ENCODE results near the gene LRRC42. TPM values are rescaled to one million over a fixed set of nuclear protein-coding genes. Genes with fewer than 3 reads are reported as not detected.

LRRC42 gene, protein sequence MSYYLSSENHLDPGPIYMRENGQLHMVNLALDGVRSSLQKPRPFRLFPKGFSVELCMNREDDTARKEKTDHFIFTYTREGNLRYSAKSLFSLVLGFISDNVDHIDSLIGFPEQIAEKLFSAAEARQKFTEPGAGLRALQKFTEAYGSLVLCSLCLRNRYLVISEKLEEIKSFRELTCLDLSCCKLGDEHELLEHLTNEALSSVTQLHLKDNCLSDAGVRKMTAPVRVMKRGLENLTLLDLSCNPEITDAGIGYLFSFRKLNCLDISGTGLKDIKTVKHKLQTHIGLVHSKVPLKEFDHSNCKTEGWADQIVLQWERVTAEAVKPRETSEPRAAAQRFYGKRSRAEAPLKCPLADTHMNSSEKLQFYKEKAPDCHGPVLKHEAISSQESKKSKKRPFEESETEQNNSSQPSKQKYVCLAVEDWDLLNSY
- 10 to 100 TPM; 19.5 to 38.2 TPM for total RNA-seq
- polyA plus RNA-seq (ENCODE audit: insufficient read length in 2 of 2): 10 to 100 TPM; 26.6 to 26.9 TPM
- long read RNA-seq, donor 1, transcript LRRC42-203 (9 exons, 2,037 nt): major isoform, 5 of 25 reads
- long read RNA-seq, donor 1, transcript LRRC42-205 (3 exons, 611 nt): major isoform, 5 of 25 reads
- long read RNA-seq, donor 1, partial matches to known transcripts: 13 of 25 reads
- long read RNA-seq, donor 1, other reads (novel, unspliced or antisense): 0 of 25 reads
- long read RNA-seq, donor 2, transcript LRRC42-201 (8 exons, 1,727 nt): major isoform, 5 of 8 reads
- long read RNA-seq, donor 2, partial matches to known transcripts: 0 of 8 reads
- long read RNA-seq, donor 2, other reads (novel, unspliced or antisense): 0 of 8 reads
- long read RNA-seq, donor 3, partial matches to known transcripts: 0 of 7 reads
- long read RNA-seq, donor 3, other reads (novel, unspliced or antisense): 0 of 7 reads
- long read RNA-seq, donor 4, transcript LRRC42-203 (9 exons, 2,037 nt): minor isoform, 6 of 23 reads
- long read RNA-seq, donor 4, transcript LRRC42-201 (8 exons, 1,727 nt): major isoform, 8 of 23 reads
- long read RNA-seq, donor 4, partial matches to known transcripts: 5 of 23 reads
- long read RNA-seq, donor 4, other reads (novel, unspliced or antisense): 0 of 23 reads

DNA sequence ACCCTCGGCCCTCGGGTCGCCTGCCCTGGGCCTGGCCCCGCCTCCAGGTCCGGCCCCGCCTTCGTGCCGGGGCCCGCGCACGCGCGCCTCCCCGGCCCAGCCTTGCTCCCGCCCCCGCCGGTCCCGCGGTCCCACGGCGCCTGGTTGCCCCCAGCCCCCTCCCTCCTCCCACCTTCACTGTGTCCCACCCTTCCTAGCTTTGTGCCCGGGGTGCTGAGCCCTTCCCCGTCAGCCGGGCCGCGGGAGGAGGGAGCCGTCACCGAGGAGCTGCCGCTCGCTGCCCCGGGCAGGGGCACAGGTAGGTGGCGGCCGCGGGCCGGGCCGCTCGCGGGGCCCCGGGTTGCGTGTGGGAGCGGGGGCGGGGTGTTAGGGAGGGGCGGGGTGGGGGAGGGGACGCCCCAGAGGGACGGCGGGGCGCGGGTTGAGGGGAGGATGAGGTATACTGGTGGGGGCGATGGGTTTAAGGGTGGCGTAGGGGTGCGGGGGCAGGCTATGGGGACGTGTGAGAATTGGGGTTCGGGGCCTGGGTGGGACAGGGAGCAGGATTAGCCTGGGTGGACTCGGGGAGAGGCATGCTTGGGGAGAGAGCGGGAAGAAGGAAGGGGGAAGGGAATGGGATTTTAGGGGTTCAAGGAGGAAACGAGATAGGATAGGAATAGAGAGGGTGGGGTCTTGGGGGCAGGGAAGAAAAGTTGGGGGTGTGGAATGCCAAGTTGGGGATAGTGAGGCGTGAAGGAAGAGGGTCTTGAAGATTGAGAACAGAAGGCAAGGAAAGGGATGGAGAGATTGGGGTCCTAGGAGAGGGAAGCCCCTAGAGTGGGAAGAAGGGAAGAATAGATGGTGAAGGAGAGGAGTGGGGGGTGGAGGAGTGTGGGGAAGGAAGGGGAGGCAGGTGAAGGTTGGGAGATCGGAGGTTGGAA is at the start of gene LRRC42:
LRRC42 (plus strand) TSS at position 99 of the 920 bp plus-strand sequence. CDS start 5,650 bp downstream, outside the sequence.
- Histone ChIP-seq H3K27ac (ENCODE audit: low read depth, low read length) (peak within 1 kb of the TSS; percentile 92), H3K4me1 (ENCODE audit: control insufficient read depth, insufficient read depth, low read length) (peaks cover 26% of the 10 kb centered on the region), H3K4me3 (ENCODE audit: low read depth, low read length) (peak within 1 kb of the TSS; percentile 94), H3K27me3 (ENCODE audit: control insufficient read depth, insufficient read depth, low read length) (no peaks in the 10 kb centered on the region), H3K9me3 (ENCODE audit: control insufficient read depth, insufficient read depth, low read length) (no peaks in the 10 kb centered on the region), H3K36me3 (ENCODE audit: control insufficient read depth, insufficient read depth, low read length) (peaks cover 2% of the 10 kb centered on the region)
- WGBS (ENCODE audit: insufficient coverage): under 1% methylated on average over 45 of the region's 58 CpGs
- peak in 2 of 6 donors; percentile 74 to 78 for DNase-seq (ENCODE audit: low read depth in 4 of 6, low spot score in 6 of 6)

DNA sequence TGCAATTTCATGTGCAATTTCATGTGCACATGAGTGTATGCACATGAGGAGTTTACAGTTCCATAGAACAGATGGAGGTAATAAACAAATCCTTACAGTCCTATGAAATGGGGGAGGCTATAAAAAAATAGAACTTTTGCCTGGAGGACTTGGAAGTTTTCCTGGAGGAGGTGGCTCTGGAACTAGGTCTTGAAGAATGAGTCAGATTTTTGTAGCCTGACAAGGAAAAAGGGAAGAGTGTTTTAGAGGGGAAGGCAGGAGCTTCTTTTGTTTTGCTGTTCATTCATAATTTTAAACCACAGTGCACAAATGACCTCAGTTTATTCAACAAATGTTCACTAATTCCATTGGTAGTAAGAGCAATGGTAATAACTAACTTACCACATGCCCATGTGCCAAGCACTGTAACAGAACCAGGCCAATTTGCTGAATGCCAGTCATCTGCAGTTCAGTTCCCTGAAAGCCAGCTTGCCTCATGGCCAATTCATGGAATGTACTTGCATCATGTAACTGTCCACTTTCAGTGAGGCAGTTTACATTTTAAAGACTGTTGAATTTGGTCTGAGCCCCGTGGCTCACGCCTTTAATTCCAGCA is 49.4 kb upstream of the LRRC42 start:
- no peak overlapping the region for H3K27ac ChIP-seq (ENCODE audit: low read depth, low read length)
- WGBS (ENCODE audit: insufficient coverage): 70% methylated on average over 2 of the region's 2 CpGs
- DNase-seq (ENCODE audit: low read depth in 4 of 6, low spot score in 6 of 6): peak in 2 of 6 donors; percentile 40 to 54

DNA sequence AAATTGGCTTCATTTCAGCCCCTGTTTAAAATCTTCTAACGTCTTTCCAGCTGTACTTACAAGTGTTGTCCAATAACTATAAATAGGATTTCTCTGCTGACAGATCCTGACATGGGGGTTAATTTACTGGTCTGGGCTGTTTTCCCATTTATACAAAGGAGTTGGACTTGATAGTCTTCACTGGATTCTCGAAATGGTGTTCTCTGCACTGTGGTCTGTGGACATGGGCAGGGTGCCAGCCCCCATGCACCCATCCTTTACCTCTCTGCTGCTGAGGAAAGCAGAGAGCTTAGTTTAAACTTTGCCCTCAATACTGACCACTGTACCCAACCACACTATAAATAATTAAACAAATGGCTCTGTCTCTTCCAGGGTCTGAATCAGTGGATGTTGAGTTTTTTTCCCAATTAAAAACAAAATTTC is 46.9 kb upstream of the LRRC42 start:
- peak overlapping the region; percentile 6 for H3K27ac ChIP-seq (ENCODE audit: low read depth, low read length)

More for the DNA sequence above, 49.4 kb upstream of the LRRC42 start:
- peaks cover 26% of the 10 kb centered on the region for H3K4me1 ChIP-seq (ENCODE audit: control insufficient read depth, insufficient read depth, low read length)
- no peak overlapping the region for H3K4me3 ChIP-seq (ENCODE audit: low read depth, low read length)
- H3K36me3 ChIP-seq (ENCODE audit: control insufficient read depth, insufficient read depth, low read length): no peaks in the 10 kb centered on the region
- no peaks in the 10 kb centered on the region for H3K27me3 ChIP-seq (ENCODE audit: control insufficient read depth, insufficient read depth, low read length)
- no peaks in the 10 kb centered on the region for H3K9me3 ChIP-seq (ENCODE audit: control insufficient read depth, insufficient read depth, low read length)

DNA sequence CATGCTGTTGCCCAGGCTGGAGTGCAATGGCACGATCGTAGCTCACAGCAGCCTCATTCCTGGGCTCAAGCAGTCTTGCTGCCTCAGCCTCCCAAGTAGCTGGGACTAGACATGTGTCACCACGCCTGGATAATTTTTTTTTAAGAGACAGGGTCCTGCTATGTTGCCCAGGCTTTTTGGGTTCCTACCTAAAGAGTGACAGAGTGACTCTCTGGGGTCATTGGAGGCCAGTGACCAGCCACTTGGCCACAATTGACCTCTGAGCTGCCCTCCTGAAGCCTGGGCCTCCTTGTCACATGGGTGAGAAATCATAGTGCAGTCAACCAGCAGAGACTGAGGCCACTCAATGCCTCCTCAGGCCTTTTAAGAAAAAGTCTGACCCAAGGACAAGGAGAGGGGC is 46.4 kb upstream of the LRRC42 start:
- Histone ChIP-seq H3K27ac (ENCODE audit: low read depth, low read length) (no peak overlapping the region), H3K36me3 (ENCODE audit: control insufficient read depth, insufficient read depth, low read length) (no peaks in the 10 kb centered on the region), H3K4me1 (ENCODE audit: control insufficient read depth, insufficient read depth, low read length) (peaks cover 19% of the 10 kb centered on the region), H3K9me3 (ENCODE audit: control insufficient read depth, insufficient read depth, low read length) (no peaks in the 10 kb centered on the region), H3K4me3 (ENCODE audit: low read depth, low read length) (no peak overlapping the region), H3K27me3 (ENCODE audit: control insufficient read depth, insufficient read depth, low read length) (no peaks in the 10 kb centered on the region)
- DNase-seq (ENCODE audit: low read depth in 4 of 6, low spot score in 6 of 6): no peak
- 89% methylated on average over 3 of the region's 3 CpGs for WGBS (ENCODE audit: insufficient coverage)

More for the DNA sequence above, 46.9 kb upstream of the LRRC42 start:
- Histone ChIP-seq H3K36me3 (ENCODE audit: control insufficient read depth, insufficient read depth, low read length) (no peaks in the 10 kb centered on the region), H3K4me3 (ENCODE audit: low read depth, low read length) (no peak overlapping the region), H3K27me3 (ENCODE audit: control insufficient read depth, insufficient read depth, low read length) (no peaks in the 10 kb centered on the region), H3K9me3 (ENCODE audit: control insufficient read depth, insufficient read depth, low read length) (no peaks in the 10 kb centered on the region), H3K4me1 (ENCODE audit: control insufficient read depth, insufficient read depth, low read length) (peaks cover 19% of the 10 kb centered on the region)
- no CpG with 5 or more reads among the region's 2 CpGs for WGBS (ENCODE audit: insufficient coverage)
- peak in 5 of 6 donors; percentile 40 to 85 (median 55) for DNase-seq (ENCODE audit: low read depth in 4 of 6, low spot score in 6 of 6)

DNA sequence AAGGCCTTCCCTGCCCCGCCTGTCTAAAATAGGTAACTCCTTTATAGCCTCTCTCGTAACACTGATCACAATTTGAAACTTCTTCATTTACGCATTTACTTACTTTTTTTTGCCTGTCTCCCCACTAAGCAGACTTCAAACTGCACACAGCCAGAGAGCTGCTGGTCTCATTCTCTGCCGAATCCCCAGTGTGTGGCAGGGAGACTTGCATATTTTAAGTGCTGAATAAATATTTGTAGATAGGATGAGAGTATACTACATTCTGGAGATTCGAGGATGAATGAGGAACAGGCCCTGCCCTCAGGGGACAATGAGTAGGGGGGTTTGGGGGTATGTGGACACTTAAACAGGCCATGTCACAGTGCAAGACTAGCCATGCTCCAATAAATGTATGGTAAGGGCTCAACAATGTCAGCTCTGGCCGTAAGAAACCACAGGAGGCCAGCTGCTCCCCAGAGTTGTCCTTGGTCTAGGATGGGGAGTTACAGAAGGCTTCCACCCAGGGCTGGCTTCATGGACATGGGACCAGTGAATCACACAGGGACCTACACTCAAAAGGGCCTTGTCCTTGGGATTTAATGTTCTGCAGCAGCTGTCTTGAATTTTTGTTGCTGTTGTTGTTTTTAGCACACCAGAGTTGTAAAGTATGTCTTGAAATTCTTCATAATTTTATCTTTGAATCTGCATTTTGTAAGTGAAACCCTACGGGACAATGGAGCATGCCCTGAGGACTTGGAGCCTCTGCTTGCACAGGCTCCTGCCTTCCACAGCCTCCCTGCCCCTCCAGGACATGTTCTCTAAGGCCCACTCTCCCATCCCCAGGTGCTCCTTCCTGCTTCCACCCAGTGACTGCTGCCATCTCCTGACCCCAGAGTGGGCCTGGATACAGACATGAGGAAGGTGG is 43.7 kb upstream of the LRRC42 start:
- Histone ChIP-seq H3K27me3 (ENCODE audit: control insufficient read depth, insufficient read depth, low read length) (no peaks in the 10 kb centered on the region), H3K36me3 (ENCODE audit: control insufficient read depth, insufficient read depth, low read length) (no peaks in the 10 kb centered on the region), H3K27ac (ENCODE audit: low read depth, low read length) (no peak overlapping the region), H3K4me1 (ENCODE audit: control insufficient read depth, insufficient read depth, low read length) (peaks cover 17% of the 10 kb centered on the region), H3K4me3 (ENCODE audit: low read depth, low read length) (no peak overlapping the region), H3K9me3 (ENCODE audit: control insufficient read depth, insufficient read depth, low read length) (no peaks in the 10 kb centered on the region)
- DNase-seq (ENCODE audit: low read depth in 4 of 6, low spot score in 6 of 6): no peak
- WGBS (ENCODE audit: insufficient coverage): 79% methylated on average over 4 of the region's 7 CpGs

DNA sequence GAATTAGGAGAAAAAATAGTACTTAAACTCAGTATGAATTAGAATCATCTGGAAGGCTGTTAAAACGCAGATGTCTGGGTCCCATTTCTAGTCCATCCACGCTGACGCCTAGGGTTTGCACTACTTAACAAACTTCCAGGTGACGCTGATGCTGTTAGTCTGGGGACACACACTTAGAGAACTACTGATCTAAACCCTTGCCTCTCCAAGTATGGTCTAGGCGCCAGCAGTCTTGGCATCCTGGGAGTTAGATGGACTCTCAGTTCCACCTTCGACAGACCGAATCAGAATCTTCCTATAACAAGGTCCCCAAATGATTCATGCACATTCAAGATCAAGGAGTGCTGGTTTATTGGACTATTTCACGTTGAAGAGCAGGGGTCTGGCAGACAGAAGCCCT is 40.6 kb upstream of the LRRC42 start:
- Histone ChIP-seq H3K9me3 (ENCODE audit: control insufficient read depth, insufficient read depth, low read length) (no peaks in the 10 kb centered on the region), H3K27me3 (ENCODE audit: control insufficient read depth, insufficient read depth, low read length) (no peaks in the 10 kb centered on the region), H3K27ac (ENCODE audit: low read depth, low read length) (no peak overlapping the region), H3K4me1 (ENCODE audit: control insufficient read depth, insufficient read depth, low read length) (no peaks in the 10 kb centered on the region), H3K4me3 (ENCODE audit: low read depth, low read length) (no peak overlapping the region), H3K36me3 (ENCODE audit: control insufficient read depth, insufficient read depth, low read length) (no peaks in the 10 kb centered on the region)
- DNase-seq (ENCODE audit: low read depth in 4 of 6, low spot score in 6 of 6): no peak
- 98% methylated on average over 6 of the region's 8 CpGs for WGBS (ENCODE audit: insufficient coverage)

DNA sequence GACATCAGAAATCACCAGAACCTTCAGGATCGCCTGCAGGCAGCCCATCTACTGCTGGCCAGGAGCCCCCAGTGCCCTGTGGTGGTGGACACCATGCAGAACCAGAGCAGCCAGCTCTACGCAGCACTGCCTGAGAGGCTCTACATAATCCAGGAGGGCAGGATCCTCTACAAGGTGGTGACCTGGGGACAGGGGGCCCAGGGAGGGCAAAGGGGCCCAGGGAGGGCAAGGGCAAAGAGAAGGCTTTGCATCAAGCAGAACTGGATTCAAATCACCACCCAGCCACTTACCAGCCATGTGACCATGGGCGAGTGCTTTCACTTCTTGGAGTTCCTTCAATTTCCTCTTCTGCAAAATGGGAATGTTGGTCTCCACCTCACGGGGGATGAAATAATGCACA is 40.0 kb upstream of the LRRC42 start:
- no peak for DNase-seq (ENCODE audit: low read depth in 4 of 6, low spot score in 6 of 6)
- no peak overlapping the region for H3K27ac ChIP-seq (ENCODE audit: low read depth, low read length)

DNA sequence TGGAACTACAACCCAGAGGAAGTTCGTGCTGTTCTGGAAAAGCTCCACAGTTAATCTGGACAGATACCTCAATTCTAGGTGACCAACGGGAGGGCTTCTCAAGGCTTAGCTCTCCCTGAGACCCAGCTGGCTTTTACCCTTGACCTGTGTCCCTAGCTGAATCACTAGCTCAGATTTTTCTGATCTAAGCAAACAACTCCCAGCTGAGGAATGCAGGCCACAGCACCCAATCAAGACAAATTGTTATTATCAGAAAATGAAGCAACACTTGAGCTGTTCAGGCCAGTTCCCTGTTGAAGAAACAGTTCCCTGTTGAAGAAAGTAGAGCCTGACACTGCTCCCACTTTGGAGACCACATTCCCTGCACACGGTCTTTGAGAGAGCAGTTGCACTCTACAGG is 36.2 kb upstream of the LRRC42 start:
- WGBS (ENCODE audit: insufficient coverage): 92% methylated on average over 3 of the region's 3 CpGs
- Histone ChIP-seq H3K9me3 (ENCODE audit: control insufficient read depth, insufficient read depth, low read length) (no peaks in the 10 kb centered on the region), H3K27ac (ENCODE audit: low read depth, low read length) (no peak overlapping the region), H3K27me3 (ENCODE audit: control insufficient read depth, insufficient read depth, low read length) (no peaks in the 10 kb centered on the region), H3K4me1 (ENCODE audit: control insufficient read depth, insufficient read depth, low read length) (no peaks in the 10 kb centered on the region), H3K4me3 (ENCODE audit: low read depth, low read length) (no peak overlapping the region), H3K36me3 (ENCODE audit: control insufficient read depth, insufficient read depth, low read length) (no peaks in the 10 kb centered on the region)
- DNase-seq (ENCODE audit: low read depth in 4 of 6, low spot score in 6 of 6): no peak

More for the DNA sequence above, 40.0 kb upstream of the LRRC42 start:
- H3K9me3 ChIP-seq (ENCODE audit: control insufficient read depth, insufficient read depth, low read length): no peaks in the 10 kb centered on the region
- H3K27me3 ChIP-seq (ENCODE audit: control insufficient read depth, insufficient read depth, low read length): no peaks in the 10 kb centered on the region
- no peaks in the 10 kb centered on the region for H3K4me1 ChIP-seq (ENCODE audit: control insufficient read depth, insufficient read depth, low read length)
- WGBS (ENCODE audit: insufficient coverage): 95% methylated on average over 4 of the region's 4 CpGs
- no peaks in the 10 kb centered on the region for H3K36me3 ChIP-seq (ENCODE audit: control insufficient read depth, insufficient read depth, low read length)
- H3K4me3 ChIP-seq (ENCODE audit: low read depth, low read length): no peak overlapping the region
